ENCODE data around the gene GREM1.

DNA sequence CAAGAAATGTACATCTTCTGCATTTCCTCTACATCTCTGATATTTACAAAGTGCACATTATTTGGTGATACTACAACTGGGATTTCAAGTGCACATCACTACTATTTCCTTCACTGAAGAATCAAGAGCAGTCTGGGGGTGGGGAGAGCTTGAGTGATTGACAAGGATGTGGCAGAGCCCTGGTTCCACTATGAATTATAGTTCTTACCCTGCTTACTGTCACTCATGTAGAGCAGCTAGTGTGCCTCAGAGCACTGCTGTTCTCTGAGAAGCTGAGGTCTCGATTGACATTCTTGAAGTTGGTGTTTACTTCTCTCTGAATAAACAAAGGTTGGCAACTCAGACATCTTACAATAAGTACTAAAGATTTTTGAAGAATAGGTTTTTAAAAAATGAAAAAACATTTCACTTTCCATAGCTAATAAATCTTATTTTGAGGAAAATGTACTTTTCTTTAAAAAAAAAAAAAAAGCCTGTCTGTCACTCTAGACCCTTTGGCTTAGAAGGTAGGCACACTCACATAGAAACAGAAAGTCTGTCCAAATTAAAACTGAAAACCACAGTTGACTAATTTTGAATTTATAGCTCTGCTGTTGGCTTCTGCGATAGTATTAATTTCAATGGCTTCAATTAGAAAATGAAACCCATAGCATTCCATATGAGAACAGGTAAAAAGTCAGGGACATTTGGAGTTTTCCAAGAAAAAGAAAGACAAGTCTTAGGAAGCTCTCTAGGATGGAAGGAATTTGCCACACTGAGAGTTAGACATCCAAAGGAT, 5.6 kb downstream of the GREM1 start:
- TF ChIP-seq POLR2A (IDR thresholded peaks at IDR 0.05; ENCODE audit: low read length) (no peak), GATA1 (IDR thresholded peaks at IDR 0.05; ENCODE audit: low read depth, low read length) (no peak)
